GM12878 (cell line): Measurements from ENCODE around the gene UXS1. TPM values are rescaled to one million over a fixed set of nuclear protein-coding genes. Genes with fewer than 3 reads are reported as not detected.

Experiments
- ATAC-seq: fragments of 200-7000 bp; cut with Tn5 transposase; 3 replicates; pipeline ENCODE4 v1.9.1; 2020; ENCODE audit warnings: mild to moderate bottlenecking, moderate library complexity
- BruUV-seq: library from RNA; stranded (reverse); fragments of 400-500 nt; replicated peaks from 2 replicates; lab custom pipeline; 2021; lab: Mats Ljungman, UMichigan
- CTCF ChIA-PET: fragments of 300-600 bp; sonication (Branson Sonifier 250); formaldehyde crosslinking; extraction: SDS; loops from one replicate; lab custom pipeline; 2021; ENCODE audit warnings: inconsistent platforms; lab: Yijun Ruan, JAX
- POLR2A ChIA-PET: fragments of 350-600 bp; formaldehyde crosslinking; extraction: SDS; loops from one replicate; lab custom pipeline; 2021; ENCODE audit warnings: inconsistent platforms; lab: Charles Lee
- RAD21 ChIA-PET: fragments of 300-600 bp; sonication (Branson Sonifier 250); formaldehyde crosslinking; loops from one replicate; lab custom pipeline; 2023; ENCODE audit warnings: antibody characterized with exemption; ENCODE audit not compliant: unreplicated experiment; lab: Charles Lee
- SMC1A ChIA-PET: fragments of 300-600 bp; sonication (Branson Sonifier 250); formaldehyde crosslinking; loops from one replicate; lab custom pipeline; 2023; ENCODE audit not compliant: unreplicated experiment, uncharacterized antibody; lab: Charles Lee
- DNase-seq: peaks from one replicate; pipeline ENCODE4 v3.0.0-alpha.2; 2011; ENCODE audit warnings: low read depth, low spot score
- FAIRE-seq: peaks from 3 replicates; lab custom pipeline; 2011; peaks lifted over from hg19 to GRCh38; lab: Jason Lieb, UNC
- H2AFZ ChIP-seq: 2 replicates; pipeline ENCODE4 v1.6.0; 2011; ENCODE audit warnings: low read depth, low read length, control low read depth; ENCODE audit not compliant: control insufficient read depth
- H3K27ac ChIP-seq: 2 replicates; pipeline ENCODE4 v1.5.1; 2011; ENCODE audit warnings: control low read depth; ENCODE audit not compliant: control insufficient read depth, insufficient read depth
- H3K27me3 ChIP-seq, 2 experiments: replicated peaks in 1 of 2; 2 replicates each; pipeline versions ENCODE4 v1.6.0 to v1.6.1; 2011; ENCODE audit warnings: low read length in 1 of 2; ENCODE audit not compliant: control insufficient read depth in 2 of 2, insufficient read depth in 2 of 2
- H3K36me3 ChIP-seq, 2 experiments: 2 replicates each; pipeline ENCODE4 v1.5.1; 2011; ENCODE audit warnings: low read length in 1 of 2; ENCODE audit not compliant: control insufficient read depth in 2 of 2, insufficient read depth in 2 of 2
- H3K4me1 ChIP-seq: 2 replicates; pipeline ENCODE4 v1.6.1; 2011; ENCODE audit warnings: mild to moderate bottlenecking, low read length, moderate library complexity, mixed read lengths; ENCODE audit not compliant: control insufficient read depth, insufficient read depth
- H3K4me2 ChIP-seq: 2 replicates; pipeline ENCODE4 v1.6.0; 2011; ENCODE audit warnings: control low read depth; ENCODE audit not compliant: control insufficient read depth, insufficient read depth
- H3K4me3 ChIP-seq: fragments of 200-600 bp; sonication (generic); 2 replicates; pipeline ENCODE4 v1.5.1; 2016
- H3K79me2 ChIP-seq: 2 replicates; pipeline ENCODE4 v1.6.0; 2011; ENCODE audit warnings: low read length; ENCODE audit not compliant: control insufficient read depth, insufficient read depth
- H3K9ac ChIP-seq: 2 replicates; pipeline ENCODE4 v1.8.0; 2011; ENCODE audit warnings: low read length, control low read depth, mixed read lengths; ENCODE audit not compliant: control insufficient read depth, insufficient read depth
- H3K9me3 ChIP-seq: replicated peaks from 3 replicates; pipeline ENCODE4 v1.5.1; 2011; ENCODE audit warnings: mild to moderate bottlenecking, low read length; ENCODE audit not compliant: control insufficient read depth, insufficient read depth
- H4K20me1 ChIP-seq: 2 replicates; pipeline ENCODE4 v1.6.0; 2011; ENCODE audit not compliant: control insufficient read depth, insufficient read depth
- HCFC1 ChIP-seq: fragments of 150-350 bp; IDR thresholded peaks from 2 replicates; pipeline ENCODE4 v1.6.1; 2014; ENCODE audit warnings: low read length
- HDAC6 ChIP-seq: fragments of 200-600 bp; sonication (generic); IDR thresholded peaks from one replicate; pipeline ENCODE4 v1.8.0; 2017; ENCODE audit warnings: antibody characterized with exemption; ENCODE audit not compliant: unreplicated experiment
- HSF1 ChIP-seq: fragments of 150-350 bp; IDR thresholded peaks from 2 replicates; pipeline ENCODE4 v1.6.1; 2014; ENCODE audit warnings: mild to moderate bottlenecking, low read depth, low read length
- IKZF1 ChIP-seq: fragments of 450-650 bp; conservative IDR thresholded peaks from 2 replicates; pipeline ENCODE4 v1.6.1; 2017; ENCODE audit warnings: antibody characterized with exemption, mild to moderate bottlenecking
- JUNB ChIP-seq: IDR thresholded peaks from 2 replicates; pipeline ENCODE4 v1.6.1; 2016; ENCODE audit warnings: antibody characterized with exemption, mild to moderate bottlenecking
- MEF2A ChIP-seq: IDR thresholded peaks from 2 replicates; pipeline ENCODE4 v1.6.1; 2011; ENCODE audit warnings: low read depth, mild to moderate bottlenecking, low read length, moderate library complexity; ENCODE audit not compliant: insufficient read depth
- MYC ChIP-seq: IDR thresholded peaks from 2 replicates; pipeline ENCODE4 v1.6.1; 2011; ENCODE audit warnings: mild to moderate bottlenecking, low read length, moderate library complexity, inconsistent platforms; ENCODE audit not compliant: insufficient read depth, insufficient replicate concordance, insufficient read length, severe bottlenecking
- NBN ChIP-seq: fragments of 450-650 bp; IDR thresholded peaks from 2 replicates; pipeline ENCODE4 v1.6.1; 2016
- PKNOX1 ChIP-seq: fragments of 450-650 bp; IDR thresholded peaks from 2 replicates; pipeline ENCODE4 v1.6.1; 2016; ENCODE audit warnings: mild to moderate bottlenecking
- RUNX3 ChIP-seq: IDR thresholded peaks from 2 replicates; pipeline ENCODE4 v1.6.1; 2012; ENCODE audit warnings: low read length, inconsistent platforms
- SKIL ChIP-seq: fragments of 450-650 bp; IDR thresholded peaks from 2 replicates; pipeline ENCODE4 v1.6.1; 2017; ENCODE audit warnings: mild to moderate bottlenecking, low read depth, inconsistent platforms; ENCODE audit not compliant: poor library complexity, severe bottlenecking
- SMC3 ChIP-seq: IDR thresholded peaks from 2 replicates; pipeline ENCODE4 v1.6.1; 2011; ENCODE audit warnings: low read length, improper control_type of control experiment, borderline replicate concordance
- YY1 ChIP-seq: IDR thresholded peaks from 2 replicates; pipeline ENCODE4 v1.6.1; 2011; ENCODE audit warnings: low read depth, mild to moderate bottlenecking, low read length
- WGBS: methylation state at CpG from one replicate; pipeline ENCODE4 v1.1.6; 2016; ENCODE audit warnings: low lambda C conversion rate; ENCODE audit not compliant: insufficient replicate concordance, insufficient coverage; ENCODE audit errors: missing lambda C conversion rate; 5-methylcytosine and 5-hydroxymethylcytosine counted together
- in situ Hi-C: fragments of 300-500 bp; cut with MboI; formaldehyde crosslinking; loops from 9 replicates; pipeline ENCODE4 v1.14.3; 2018; ENCODE audit warnings: mixed read lengths
- intact Hi-C: fragments of 100-400 bp; cut with micrococcal nuclease; formaldehyde crosslinking; loops from one replicate; pipeline ENCODE4 v1.14.2; 2022; ENCODE audit not compliant: unreplicated experiment
- polyA plus RNA-seq, 11 experiments: library from polyadenylated mRNA; depleted of rRNA in 4 of 11; unstranded in 6 of 11; stranded (reverse) in 5 of 11; fragments of >200 nt; fragmentation: Nextera tagmentation in 4 of 11; fragmentation: Illumina TruSeq in 1 of 11; extraction: Ambion mirVana in 4 of 11; extraction: Trizol in 1 of 11; gene quantifications; 1 replicate in 1 of 11; 2 replicates in 10 of 11; pipeline versions ENCODE4 v1.2.1 to v1.2.3, GENCODE V29; 2011 to 2016; ENCODE audit warnings: inconsistent platforms in 2 of 11, missing spikeins in 2 of 11, low read depth in 1 of 11
- total RNA-seq, 4 experiments: library from RNA; depleted of rRNA in 3 of 4; stranded (reverse); fragments of >200 nt in 3 of 4; fragmentation: Illumina TruSeq in 1 of 4; extraction: Trizol in 1 of 4; gene quantifications; 2 replicates each; pipeline versions ENCODE4 v1.2.1 to v1.2.3, GENCODE V29; 2013 to 2021
- TF ChIP-seq, protein P1 (sequence below): fragments of 450-650 bp; IDR thresholded peaks from 2 replicates; pipeline ENCODE4 v1.6.1; 2017; ENCODE audit warnings: borderline replicate concordance

Gene UXS1
- total and polyA plus RNA-seq, 10 of the 15 experiments (the other 5 are each of a cell fraction or from before 2014, with no cell fraction given) = 6.0 to 25.4 (median 24.0) TPM

- TF ChIP-seq, protein P1, sequence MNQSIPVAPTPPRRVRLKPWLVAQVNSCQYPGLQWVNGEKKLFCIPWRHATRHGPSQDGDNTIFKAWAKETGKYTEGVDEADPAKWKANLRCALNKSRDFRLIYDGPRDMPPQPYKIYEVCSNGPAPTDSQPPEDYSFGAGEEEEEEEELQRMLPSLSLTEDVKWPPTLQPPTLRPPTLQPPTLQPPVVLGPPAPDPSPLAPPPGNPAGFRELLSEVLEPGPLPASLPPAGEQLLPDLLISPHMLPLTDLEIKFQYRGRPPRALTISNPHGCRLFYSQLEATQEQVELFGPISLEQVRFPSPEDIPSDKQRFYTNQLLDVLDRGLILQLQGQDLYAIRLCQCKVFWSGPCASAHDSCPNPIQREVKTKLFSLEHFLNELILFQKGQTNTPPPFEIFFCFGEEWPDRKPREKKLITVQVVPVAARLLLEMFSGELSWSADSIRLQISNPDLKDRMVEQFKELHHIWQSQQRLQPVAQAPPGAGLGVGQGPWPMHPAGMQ = no peak
- TF ChIP-seq HCFC1 = no peak
Observed at GRCh38 chr2:106105151-106105922, 88.8 kb downstream of the UXS1 start (continued).

GRCh38 chr2:106104332-106105062 is 89.6 kb downstream of the UXS1 start:
- H3K4me3 ChIP-seq = no peak overlapping the region
- peak; percentile 90 for FAIRE-seq
- ATAC-seq = peak; percentile 75
- H3K9me3 ChIP-seq = no peaks in the 10 kb centered on the region
- 28% methylated on average over 16 of the region's 16 CpGs for WGBS
- peaks cover 16% of the 10 kb centered on the region for H3K4me1 ChIP-seq
- intact Hi-C loops (loop anchor here (1.0 to 10.0 kb wide), 4 partner anchors 150 to 476 kb away; no protein-coding TSS in a partner anchor), in situ Hi-C loops (loop anchor here (5.0 to 10.0 kb wide), 2 partner anchors 370 to 438 kb away; no protein-coding TSS in a partner anchor)
- no peak for DNase-seq
- RAD21 ChIA-PET = interaction anchor here (0.6 to 2.4 kb wide), 4 partner anchors 18 to 468 kb away, joined by 3 to 18 read pairs (median 4); no protein-coding TSS in a partner anchor
- no peak overlapping the region for H3K9ac ChIP-seq
- H3K36me3 ChIP-seq = peaks cover 2 to 8% of the 10 kb centered on the region in 2 experiments; a peak in 3 of 4 replicates
- POLR2A ChIA-PET = no interaction called here
- H3K27me3 ChIP-seq = no peaks in the 10 kb centered on the region
- SMC1A ChIA-PET = interaction anchor here (0.6 to 2.8 kb wide), 5 partner anchors 11 to 438 kb away, joined by 3 to 11 read pairs (median 3); no protein-coding TSS in a partner anchor
- no peak overlapping the region for H3K4me2 ChIP-seq
- BruUV-seq = no TSS peak
- no peaks in the 10 kb centered on the region for H4K20me1 ChIP-seq
- CTCF ChIA-PET = interaction anchor here (0.8 to 4.3 kb wide), 13 partner anchors 10 to 816 kb away, joined by 3 to 30 read pairs (median 5); no protein-coding TSS in a partner anchor
- H3K27ac ChIP-seq = no peak overlapping the region
- H2AFZ ChIP-seq = no peak overlapping the region
- H3K79me2 ChIP-seq = no peaks in the 10 kb centered on the region
- TF ChIP-seq PKNOX1 (no peak), IKZF1 (no peak), HDAC6 (no peak), YY1 (peak; percentile 62; the same call in 1 of the 2 replicates), NBN (no peak), MYC (no peak), JUNB (no peak), RUNX3 (peak; percentile 51), HSF1 (0 out of 2 replicates have a peak, but pooled peaks have one; percentile 14), SMC3 (peak; percentile 83), SKIL (peak; percentile 19), MEF2A (no peak)
